ENCODE measurements around the gene DACH1. TPM values are rescaled to one million over a fixed set of nuclear protein-coding genes. Genes with fewer than 3 reads are reported as not detected.

DACH1 gene
- total RNA-seq, 1 experiment from 2014 or later: not detected

DNA sequence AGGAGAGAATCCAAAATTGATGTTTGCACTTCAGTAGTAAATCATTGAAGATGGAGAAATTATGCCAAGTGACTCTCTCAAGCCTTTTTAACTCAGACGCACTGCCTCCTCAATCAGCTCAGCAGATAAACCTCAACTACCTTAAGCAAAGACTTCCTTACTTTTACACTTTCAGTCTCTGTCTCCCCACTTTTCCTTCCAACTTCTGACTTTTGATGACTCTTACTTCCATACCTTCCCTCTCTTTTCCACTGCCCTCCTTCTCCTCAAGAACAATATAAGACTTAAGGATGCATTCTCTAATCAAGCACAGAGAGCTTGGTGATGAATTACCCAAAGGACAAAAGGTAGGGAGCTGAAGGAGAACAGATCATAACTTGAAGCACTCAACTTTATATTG lies 4.8 kb upstream of the DACH1 start:
- ChIA-PET CTCF (no interaction called here), POLR2A (no interaction called here), RAD21 (ENCODE audit: low non-redundant PET in 1 of 2, low total read pairs in 2 of 2, uncharacterized antibody in 2 of 2, unreplicated experiment in 2 of 2) (no interaction called here)
- Histone ChIP-seq H3K4me3 (replicated peaks in 1 of 2; ENCODE audit: low read depth in 1 of 2, low read length in 2 of 2) (no peak overlapping the region), H2AFZ (ENCODE audit: low read depth, low read length, poor library complexity, severe bottlenecking) (no peak overlapping the region), H3K9ac (ENCODE audit: low read length) (no peak overlapping the region), H4K20me1 (ENCODE audit: insufficient read depth) (no peaks in the 10 kb centered on the region), H3K36me3 (ENCODE audit: control insufficient read depth in 1 of 2, insufficient read depth in 2 of 2, low read length in 2 of 2) (no peaks in the 10 kb centered on the region), H3K9me3 (ENCODE audit: control insufficient read depth in 1 of 2, insufficient read depth in 1 of 2, low read depth in 1 of 2, low read length in 2 of 2) (no peaks in the 10 kb centered on the region; a peak in 1 of 4 replicates), H3K79me2 (ENCODE audit: insufficient read depth, low read length) (no peaks in the 10 kb centered on the region), H3K4me2 (ENCODE audit: low read length) (no peak overlapping the region), H3K9me2 (ENCODE audit: insufficient read depth) (no peaks in the 10 kb centered on the region), H3K27ac (ENCODE audit: low read depth, low read length) (no peak overlapping the region), H3K4me1 (ENCODE audit: control insufficient read depth in 1 of 2, insufficient read depth in 2 of 2, low read length in 2 of 2) (no peaks in the 10 kb centered on the region), H3K27me3 (ENCODE audit: insufficient read depth, low read length) (no peaks in the 10 kb centered on the region)
- BruUV-seq (replicated peaks): no TSS peak
- ATAC-seq (no peak), DNase-seq (ENCODE audit: low read depth, low spot score) (no peak)
- intact Hi-C loops (cut with micrococcal nuclease): no loop called here
- TF ChIP-seq CEBPB (IDR thresholded peaks at IDR 0.05; ENCODE audit: low read depth) (no peak), CBX3 (IDR thresholded peaks at IDR 0.05; ENCODE audit: low read depth) (no peak), EZH2phosphoT487 (IDR thresholded peaks at IDR 0.05; ENCODE audit: borderline replicate concordance) (no peak), JUND (IDR thresholded peaks at IDR 0.05) (no peak), SP1 (IDR thresholded peaks at IDR 0.05; ENCODE audit: low read depth) (no peak), SIN3A (IDR thresholded peaks at IDR 0.05; ENCODE audit: low read depth) (no peak), YY1 (IDR thresholded peaks at IDR 0.05; ENCODE audit: extremely low read depth, insufficient replicate concordance, low read depth, low read length) (no peak), FOSL1 (IDR thresholded peaks at IDR 0.05; ENCODE audit: low read depth) (no peak), SRF (IDR thresholded peaks at IDR 0.05; ENCODE audit: low read depth) (no peak), RAD21 (IDR thresholded peaks at IDR 0.05; ENCODE audit: low read depth) (no peak), POLR2AphosphoS5 (IDR thresholded peaks at IDR 0.05; ENCODE audit: low read depth, low read length) (no peak), ELF1 (IDR thresholded peaks at IDR 0.05; ENCODE audit: borderline replicate concordance, low read depth) (no peak), ZNF274 (IDR thresholded peaks at IDR 0.05; ENCODE audit: low read depth, low read length) (no peak), TCF7L2 (IDR thresholded peaks at IDR 0.05; ENCODE audit: borderline replicate concordance, extremely low read depth, insufficient read depth, insufficient read length) (no peak), ZFX (IDR thresholded peaks at IDR 0.05) (no peak)
- TF ChIP-seq, protein P1, sequence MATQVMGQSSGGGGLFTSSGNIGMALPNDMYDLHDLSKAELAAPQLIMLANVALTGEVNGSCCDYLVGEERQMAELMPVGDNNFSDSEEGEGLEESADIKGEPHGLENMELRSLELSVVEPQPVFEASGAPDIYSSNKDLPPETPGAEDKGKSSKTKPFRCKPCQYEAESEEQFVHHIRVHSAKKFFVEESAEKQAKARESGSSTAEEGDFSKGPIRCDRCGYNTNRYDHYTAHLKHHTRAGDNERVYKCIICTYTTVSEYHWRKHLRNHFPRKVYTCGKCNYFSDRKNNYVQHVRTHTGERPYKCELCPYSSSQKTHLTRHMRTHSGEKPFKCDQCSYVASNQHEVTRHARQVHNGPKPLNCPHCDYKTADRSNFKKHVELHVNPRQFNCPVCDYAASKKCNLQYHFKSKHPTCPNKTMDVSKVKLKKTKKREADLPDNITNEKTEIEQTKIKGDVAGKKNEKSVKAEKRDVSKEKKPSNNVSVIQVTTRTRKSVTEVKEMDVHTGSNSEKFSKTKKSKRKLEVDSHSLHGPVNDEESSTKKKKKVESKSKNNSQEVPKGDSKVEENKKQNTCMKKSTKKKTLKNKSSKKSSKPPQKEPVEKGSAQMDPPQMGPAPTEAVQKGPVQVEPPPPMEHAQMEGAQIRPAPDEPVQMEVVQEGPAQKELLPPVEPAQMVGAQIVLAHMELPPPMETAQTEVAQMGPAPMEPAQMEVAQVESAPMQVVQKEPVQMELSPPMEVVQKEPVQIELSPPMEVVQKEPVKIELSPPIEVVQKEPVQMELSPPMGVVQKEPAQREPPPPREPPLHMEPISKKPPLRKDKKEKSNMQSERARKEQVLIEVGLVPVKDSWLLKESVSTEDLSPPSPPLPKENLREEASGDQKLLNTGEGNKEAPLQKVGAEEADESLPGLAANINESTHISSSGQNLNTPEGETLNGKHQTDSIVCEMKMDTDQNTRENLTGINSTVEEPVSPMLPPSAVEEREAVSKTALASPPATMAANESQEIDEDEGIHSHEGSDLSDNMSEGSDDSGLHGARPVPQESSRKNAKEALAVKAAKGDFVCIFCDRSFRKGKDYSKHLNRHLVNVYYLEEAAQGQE (IDR thresholded peaks at IDR 0.05; ENCODE audit: low read depth): no peak
- TF ChIP-seq, protein P2, sequence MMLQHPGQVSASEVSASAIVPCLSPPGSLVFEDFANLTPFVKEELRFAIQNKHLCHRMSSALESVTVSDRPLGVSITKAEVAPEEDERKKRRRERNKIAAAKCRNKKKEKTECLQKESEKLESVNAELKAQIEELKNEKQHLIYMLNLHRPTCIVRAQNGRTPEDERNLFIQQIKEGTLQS (IDR thresholded peaks at IDR 0.05): no peak
- TF ChIP-seq, protein P3, sequence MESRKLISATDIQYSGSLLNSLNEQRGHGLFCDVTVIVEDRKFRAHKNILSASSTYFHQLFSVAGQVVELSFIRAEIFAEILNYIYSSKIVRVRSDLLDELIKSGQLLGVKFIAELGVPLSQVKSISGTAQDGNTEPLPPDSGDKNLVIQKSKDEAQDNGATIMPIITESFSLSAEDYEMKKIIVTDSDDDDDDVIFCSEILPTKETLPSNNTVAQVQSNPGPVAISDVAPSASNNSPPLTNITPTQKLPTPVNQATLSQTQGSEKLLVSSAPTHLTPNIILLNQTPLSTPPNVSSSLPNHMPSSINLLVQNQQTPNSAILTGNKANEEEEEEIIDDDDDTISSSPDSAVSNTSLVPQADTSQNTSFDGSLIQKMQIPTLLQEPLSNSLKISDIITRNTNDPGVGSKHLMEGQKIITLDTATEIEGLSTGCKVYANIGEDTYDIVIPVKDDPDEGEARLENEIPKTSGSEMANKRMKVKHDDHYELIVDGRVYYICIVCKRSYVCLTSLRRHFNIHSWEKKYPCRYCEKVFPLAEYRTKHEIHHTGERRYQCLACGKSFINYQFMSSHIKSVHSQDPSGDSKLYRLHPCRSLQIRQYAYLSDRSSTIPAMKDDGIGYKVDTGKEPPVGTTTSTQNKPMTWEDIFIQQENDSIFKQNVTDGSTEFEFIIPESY (IDR thresholded peaks at IDR 0.05; ENCODE audit: extremely low read depth, insufficient replicate concordance, low read length): no peak
- TF ChIP-seq, protein P4, sequence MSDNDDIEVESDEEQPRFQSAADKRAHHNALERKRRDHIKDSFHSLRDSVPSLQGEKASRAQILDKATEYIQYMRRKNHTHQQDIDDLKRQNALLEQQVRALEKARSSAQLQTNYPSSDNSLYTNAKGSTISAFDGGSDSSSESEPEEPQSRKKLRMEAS (IDR thresholded peaks at IDR 0.05): no peak
- TF ChIP-seq, protein P5, sequence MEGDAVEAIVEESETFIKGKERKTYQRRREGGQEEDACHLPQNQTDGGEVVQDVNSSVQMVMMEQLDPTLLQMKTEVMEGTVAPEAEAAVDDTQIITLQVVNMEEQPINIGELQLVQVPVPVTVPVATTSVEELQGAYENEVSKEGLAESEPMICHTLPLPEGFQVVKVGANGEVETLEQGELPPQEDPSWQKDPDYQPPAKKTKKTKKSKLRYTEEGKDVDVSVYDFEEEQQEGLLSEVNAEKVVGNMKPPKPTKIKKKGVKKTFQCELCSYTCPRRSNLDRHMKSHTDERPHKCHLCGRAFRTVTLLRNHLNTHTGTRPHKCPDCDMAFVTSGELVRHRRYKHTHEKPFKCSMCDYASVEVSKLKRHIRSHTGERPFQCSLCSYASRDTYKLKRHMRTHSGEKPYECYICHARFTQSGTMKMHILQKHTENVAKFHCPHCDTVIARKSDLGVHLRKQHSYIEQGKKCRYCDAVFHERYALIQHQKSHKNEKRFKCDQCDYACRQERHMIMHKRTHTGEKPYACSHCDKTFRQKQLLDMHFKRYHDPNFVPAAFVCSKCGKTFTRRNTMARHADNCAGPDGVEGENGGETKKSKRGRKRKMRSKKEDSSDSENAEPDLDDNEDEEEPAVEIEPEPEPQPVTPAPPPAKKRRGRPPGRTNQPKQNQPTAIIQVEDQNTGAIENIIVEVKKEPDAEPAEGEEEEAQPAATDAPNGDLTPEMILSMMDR (IDR thresholded peaks at IDR 0.05 in 2 of 3, conservative IDR thresholded peaks at IDR 0.05 in 1 of 3; ENCODE audit: borderline replicate concordance in 1 of 3, insufficient read depth in 1 of 3, low read depth in 2 of 3, low read length in 2 of 3): no peak

All from HCT116 (cell line).